Activated CD8-positive, alpha-beta memory T cell treated with anti-CD3 and anti-CD28 coated beads for 36 hours (primary cell): ENCODE data around the gene PTPRN2. TPM values are rescaled to one million over a fixed set of nuclear protein-coding genes. Genes with fewer than 3 reads are reported as not detected.
"Not testable (repeated sequence)": the region's sequence is repeated elsewhere in the genome, so short reads cannot be mapped to it uniquely, and the experiment has no call there.

Experiments
- CTCF ChIA-PET: fragments of 350-600 bp; sonication (Branson Sonifier 250); formaldehyde crosslinking; loops from one replicate; lab custom pipeline; 2021; ENCODE audit warnings: antibody characterized with exemption; lab: Charles Lee
- POLR2A ChIA-PET: fragments of 350-600 bp; sonication (Branson Sonifier 250); formaldehyde crosslinking; loops from one replicate; lab custom pipeline; 2021; ENCODE audit warnings: antibody characterized with exemption; lab: Charles Lee
- total RNA-seq, 2 experiments: library from RNA; stranded (reverse); gene quantifications; one replicate each; pipeline ENCODE4 v1.2.3, GENCODE V29; 2021

The PTPRN2 gene
- total RNA-seq, 2 experiments from 2014 or later = 0.36 to 0.44 TPM

- CTCF ChIA-PET = no interaction called here
- POLR2A ChIA-PET = no interaction called here
Observed at GRCh38 chr7:157505646-157506045, 1082.0 kb downstream of the PTPRN2 start.

DNA sequence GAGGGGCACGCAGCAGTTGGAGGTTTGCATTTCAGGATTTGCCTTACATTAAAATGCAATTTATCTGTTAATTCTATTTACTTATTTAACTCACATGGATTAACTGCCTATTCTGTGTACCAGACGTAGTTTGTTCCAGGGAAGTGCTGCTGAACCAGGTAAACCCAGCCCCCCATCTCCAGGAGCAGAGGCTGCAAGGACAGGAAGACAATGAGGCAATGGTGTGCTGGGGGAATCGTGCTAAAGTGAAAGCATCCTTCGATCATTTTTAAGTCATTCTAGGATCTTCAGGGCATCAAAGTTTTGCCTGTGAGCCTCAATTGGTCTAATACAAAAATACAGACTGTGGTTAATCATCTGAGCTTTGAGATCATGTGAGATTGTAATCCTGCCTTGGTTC is 1084.4 kb downstream of the PTPRN2 start:
- CTCF ChIA-PET = no interaction called here
- POLR2A ChIA-PET = no interaction called here

- POLR2A ChIA-PET = no interaction called here
- CTCF ChIA-PET = interaction anchor here (1.0 kb wide), 1 partner anchor 31 kb away, joined by 3 read pairs; no protein-coding TSS in a partner anchor
Observed at GRCh38 chr7:157502701-157503111, 1084.9 kb downstream of the PTPRN2 start.

GRCh38 chr7:157501581-157501980 is 1086.0 kb downstream of the PTPRN2 start:
- POLR2A ChIA-PET = no interaction called here
- CTCF ChIA-PET = no interaction called here

- CTCF ChIA-PET, POLR2A ChIA-PET: not testable (repeated sequence)
Observed at GRCh38 chr7:157500989-157501540, 1086.6 kb downstream of the PTPRN2 start.

- ChIA-PET POLR2A (no interaction called here), CTCF (no interaction called here)
Observed at GRCh38 chr7:157500171-157500960, 1087.3 kb downstream of the PTPRN2 start.

- CTCF ChIA-PET = no interaction called here
- POLR2A ChIA-PET = no interaction called here
Observed at GRCh38 chr7:157499835-157500153, 1087.8 kb downstream of the PTPRN2 start.

DNA sequence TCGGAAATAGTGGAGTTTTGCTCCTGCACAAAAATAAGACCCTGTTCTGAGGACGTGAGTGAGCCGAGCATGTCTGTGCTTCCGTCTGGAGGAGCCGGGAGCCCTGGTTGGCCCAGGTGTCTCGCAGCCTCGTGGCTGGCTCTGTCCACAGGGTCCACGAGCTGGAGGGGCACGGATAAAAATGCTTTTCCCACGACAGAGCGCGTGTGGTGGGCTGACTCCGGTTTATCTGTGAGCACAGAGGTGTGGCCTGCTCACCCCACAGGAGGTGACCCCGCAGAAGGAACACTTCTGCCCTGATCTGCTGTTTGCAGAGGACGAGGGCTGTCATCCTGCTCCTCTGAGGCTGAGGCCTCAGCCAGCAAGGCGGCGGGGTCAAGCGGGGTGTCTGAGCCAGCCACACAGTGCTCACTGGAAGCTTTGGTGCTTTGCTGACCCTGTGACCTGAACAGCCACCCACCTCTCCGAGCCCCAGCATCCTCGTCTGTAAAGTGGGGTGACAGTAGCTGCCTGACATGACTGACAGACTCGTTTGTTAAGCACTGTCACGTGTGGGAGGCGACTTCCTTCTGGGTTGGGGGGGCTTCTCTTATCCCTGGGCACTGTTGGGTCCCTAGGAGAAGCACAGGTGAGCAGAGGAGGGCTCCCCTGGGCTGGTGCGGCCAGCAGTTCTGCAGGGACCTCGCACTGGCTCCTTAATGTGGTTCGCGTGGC is 1088.3 kb downstream of the PTPRN2 start:
- POLR2A ChIA-PET = no interaction called here
- CTCF ChIA-PET = no interaction called here

GRCh38 chr7:157498657-157499056 is 1089.0 kb downstream of the PTPRN2 start:
- ChIA-PET POLR2A (no interaction called here), CTCF (no interaction called here)

GRCh38 chr7:157497744-157498651 is 1089.6 kb downstream of the PTPRN2 start:
- ChIA-PET POLR2A (no interaction called here), CTCF (no interaction called here)

DNA sequence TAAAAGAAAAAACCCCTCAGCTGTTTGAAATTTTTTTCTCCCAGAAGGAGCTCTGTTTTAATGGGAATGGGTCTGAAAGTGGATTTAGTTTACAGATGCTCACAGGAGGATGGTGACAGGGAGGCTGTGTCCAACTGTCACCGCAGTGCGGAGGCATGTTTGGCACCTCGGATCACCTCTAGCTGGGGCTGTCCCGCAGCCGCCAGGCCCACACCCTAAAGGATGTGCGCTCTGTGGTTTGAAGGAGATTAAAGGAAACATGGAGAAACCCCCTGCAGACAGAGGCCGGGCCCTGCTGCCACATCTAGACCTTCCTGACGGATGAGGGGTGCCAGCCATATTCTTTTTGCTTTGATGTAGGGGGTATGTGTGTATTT is 1090.3 kb downstream of the PTPRN2 start:
- ChIA-PET CTCF (interaction anchor here (0.6 kb wide), 1 partner anchor 189 kb away, joined by 4 read pairs; no protein-coding TSS in a partner anchor), POLR2A (no interaction called here)

GRCh38 chr7:157496416-157497275 is 1091.0 kb downstream of the PTPRN2 start:
- POLR2A ChIA-PET = no interaction called here
- CTCF ChIA-PET = interaction anchor here (0.6 to 1.0 kb wide), 2 partner anchors 64 to 188 kb away, joined by 3 to 4 read pairs; no protein-coding TSS in a partner anchor

DNA sequence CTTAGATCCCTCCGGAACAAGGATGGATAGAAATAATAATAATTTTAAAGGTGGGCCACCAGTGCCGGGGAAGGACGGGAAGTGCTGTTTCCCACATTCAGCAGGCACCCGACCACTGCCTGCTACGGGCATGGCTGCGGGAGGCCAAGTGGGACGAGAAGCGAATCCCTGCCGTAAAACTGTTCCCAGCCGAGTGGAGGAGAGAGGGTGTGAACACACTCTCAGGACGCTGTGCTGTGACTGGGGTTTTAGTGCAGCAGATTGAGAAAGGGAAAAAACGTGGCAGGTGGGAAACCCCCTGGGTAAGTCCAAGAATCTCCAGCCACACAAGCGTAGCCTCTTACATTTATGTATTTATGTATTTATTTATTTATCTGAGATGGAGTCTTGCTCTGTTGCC is 1092.0 kb downstream of the PTPRN2 start:
- POLR2A ChIA-PET = no interaction called here

GRCh38 chr7:157495177-157495553 is 1092.5 kb downstream of the PTPRN2 start:
- ChIA-PET POLR2A (no interaction called here), CTCF (no interaction called here)

More for the DNA sequence above, 1092.0 kb downstream of the PTPRN2 start:
- CTCF ChIA-PET = no interaction called here

DNA sequence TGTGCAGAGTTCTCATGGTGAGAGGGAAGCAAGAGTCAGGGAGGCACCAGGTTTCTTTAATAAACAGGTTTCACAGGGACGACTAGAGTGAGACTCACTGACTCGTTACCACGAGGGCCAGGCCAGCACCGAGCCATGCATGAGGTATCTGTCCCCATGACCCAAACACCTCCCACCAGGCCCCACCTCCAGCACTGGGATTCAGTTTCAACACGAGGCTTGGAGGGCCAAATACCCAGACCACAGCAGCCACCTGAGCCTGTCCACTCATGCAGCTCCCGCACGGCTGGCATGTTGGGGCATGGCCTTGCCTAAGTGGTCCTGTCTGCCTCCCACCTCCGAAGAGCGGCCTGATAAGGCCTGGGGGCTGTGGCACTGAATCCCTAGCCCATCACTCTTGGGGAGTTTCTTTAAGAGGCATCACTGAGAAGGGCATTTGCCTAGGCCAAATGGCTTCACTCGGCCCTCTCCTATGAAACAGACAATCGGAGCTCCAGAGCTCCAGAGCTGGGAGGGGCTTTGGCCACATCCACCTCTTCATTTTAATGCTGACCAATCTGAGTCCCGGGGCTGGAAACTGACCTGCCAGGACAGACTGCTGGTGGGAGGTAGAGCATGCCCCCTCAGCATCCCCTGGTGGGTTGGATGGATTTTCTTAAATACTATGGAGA is 1093.0 kb downstream of the PTPRN2 start:
- CTCF ChIA-PET = no interaction called here
- POLR2A ChIA-PET = no interaction called here

GRCh38 chr7:157493776-157494175 is 1093.8 kb downstream of the PTPRN2 start:
- CTCF ChIA-PET = no interaction called here
- POLR2A ChIA-PET = no interaction called here

DNA sequence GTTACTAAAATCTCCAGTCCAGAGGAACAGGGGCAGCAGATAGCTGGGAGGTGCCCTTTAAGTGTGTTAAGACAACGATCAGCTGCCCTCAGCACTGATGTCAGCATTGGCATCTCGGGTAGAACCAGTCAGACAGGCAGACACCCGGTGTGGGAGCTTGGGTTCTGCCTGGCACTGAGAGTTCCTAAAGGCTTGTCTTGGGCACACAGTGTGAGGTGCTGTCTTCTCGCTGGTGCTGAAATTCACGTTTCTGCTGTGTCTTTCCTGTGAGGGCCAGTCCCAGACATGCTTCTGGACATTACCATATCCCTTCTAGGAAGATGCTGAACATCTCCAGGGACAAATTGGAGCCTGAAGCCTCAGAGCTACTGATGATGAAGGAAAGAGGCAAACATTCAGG is 1094.6 kb downstream of the PTPRN2 start:
- CTCF ChIA-PET = no interaction called here
- POLR2A ChIA-PET = no interaction called here

DNA sequence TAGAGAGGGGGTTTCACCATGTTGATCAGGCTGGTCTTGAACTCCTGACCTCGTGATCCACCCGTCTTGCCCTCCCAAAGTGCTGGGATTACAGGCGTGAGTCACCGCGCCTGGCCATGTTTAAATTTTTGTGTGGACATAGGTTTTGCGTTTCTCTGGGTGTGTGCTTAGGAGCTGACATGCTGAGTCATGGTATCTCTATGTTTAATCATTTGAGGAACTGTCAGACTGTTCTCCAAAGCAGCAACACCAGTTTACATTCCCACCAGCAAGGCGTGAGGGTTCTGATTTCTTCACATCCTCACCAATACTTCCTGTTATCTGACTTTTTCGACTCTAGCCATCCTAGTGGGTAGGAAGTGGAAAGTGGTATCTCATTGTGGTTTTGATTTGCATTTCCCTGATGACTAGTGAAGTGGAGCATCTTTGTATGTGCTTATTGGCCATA is 1097.1 kb downstream of the PTPRN2 start:
- ChIA-PET CTCF (no interaction called here), POLR2A (no interaction called here)
